GM12878 (cell line): ENCODE measurements around the gene NFATC3. TPM values are rescaled to one million over a fixed set of nuclear protein-coding genes. Genes with fewer than 3 reads are reported as not detected.
A peak's percentile ranks its signal among the peaks of the same experiment; 100 is the strongest.

Source experiments
- ATAC-seq: fragments of 200-7000 bp; cut with Tn5 transposase; 3 replicates; pipeline ENCODE4 v1.9.1; 2020; ENCODE audit warnings: mild to moderate bottlenecking, moderate library complexity
- BruUV-seq: library from RNA; stranded (reverse); fragments of 400-500 nt; replicated peaks from 2 replicates; lab custom pipeline; 2021; lab: Mats Ljungman, UMichigan
- CTCF ChIA-PET: fragments of 300-600 bp; sonication (Branson Sonifier 250); formaldehyde crosslinking; extraction: SDS; loops from one replicate; lab custom pipeline; 2021; ENCODE audit warnings: inconsistent platforms; lab: Yijun Ruan, JAX
- POLR2A ChIA-PET: fragments of 350-600 bp; formaldehyde crosslinking; extraction: SDS; loops from one replicate; lab custom pipeline; 2021; ENCODE audit warnings: inconsistent platforms; lab: Charles Lee
- RAD21 ChIA-PET: fragments of 300-600 bp; sonication (Branson Sonifier 250); formaldehyde crosslinking; loops from one replicate; lab custom pipeline; 2023; ENCODE audit warnings: antibody characterized with exemption; ENCODE audit not compliant: unreplicated experiment; lab: Charles Lee
- SMC1A ChIA-PET: fragments of 300-600 bp; sonication (Branson Sonifier 250); formaldehyde crosslinking; loops from one replicate; lab custom pipeline; 2023; ENCODE audit not compliant: unreplicated experiment, uncharacterized antibody; lab: Charles Lee
- DNase-seq: peaks from one replicate; pipeline ENCODE4 v3.0.0-alpha.2; 2011; ENCODE audit warnings: low read depth, low spot score
- FAIRE-seq: peaks from 3 replicates; lab custom pipeline; 2011; peaks lifted over from hg19 to GRCh38; lab: Jason Lieb, UNC
- H2AFZ ChIP-seq: 2 replicates; pipeline ENCODE4 v1.6.0; 2011; ENCODE audit warnings: low read depth, low read length, control low read depth; ENCODE audit not compliant: control insufficient read depth
- H3K27ac ChIP-seq: 2 replicates; pipeline ENCODE4 v1.5.1; 2011; ENCODE audit warnings: control low read depth; ENCODE audit not compliant: control insufficient read depth, insufficient read depth
- H3K27me3 ChIP-seq, 2 experiments: replicated peaks in 1 of 2; 2 replicates each; pipeline versions ENCODE4 v1.6.0 to v1.6.1; 2011; ENCODE audit warnings: low read length in 1 of 2; ENCODE audit not compliant: control insufficient read depth in 2 of 2, insufficient read depth in 2 of 2
- H3K36me3 ChIP-seq, 2 experiments: 2 replicates each; pipeline ENCODE4 v1.5.1; 2011; ENCODE audit warnings: low read length in 1 of 2; ENCODE audit not compliant: control insufficient read depth in 2 of 2, insufficient read depth in 2 of 2
- H3K4me1 ChIP-seq: 2 replicates; pipeline ENCODE4 v1.6.1; 2011; ENCODE audit warnings: mild to moderate bottlenecking, low read length, moderate library complexity, mixed read lengths; ENCODE audit not compliant: control insufficient read depth, insufficient read depth
- H3K4me2 ChIP-seq: 2 replicates; pipeline ENCODE4 v1.6.0; 2011; ENCODE audit warnings: control low read depth; ENCODE audit not compliant: control insufficient read depth, insufficient read depth
- H3K4me3 ChIP-seq: fragments of 200-600 bp; sonication (generic); 2 replicates; pipeline ENCODE4 v1.5.1; 2016
- H3K79me2 ChIP-seq: 2 replicates; pipeline ENCODE4 v1.6.0; 2011; ENCODE audit warnings: low read length; ENCODE audit not compliant: control insufficient read depth, insufficient read depth
- H3K9ac ChIP-seq: 2 replicates; pipeline ENCODE4 v1.8.0; 2011; ENCODE audit warnings: low read length, control low read depth, mixed read lengths; ENCODE audit not compliant: control insufficient read depth, insufficient read depth
- H3K9me3 ChIP-seq: replicated peaks from 3 replicates; pipeline ENCODE4 v1.5.1; 2011; ENCODE audit warnings: mild to moderate bottlenecking, low read length; ENCODE audit not compliant: control insufficient read depth, insufficient read depth
- H4K20me1 ChIP-seq: 2 replicates; pipeline ENCODE4 v1.6.0; 2011; ENCODE audit not compliant: control insufficient read depth, insufficient read depth
- CBX3 ChIP-seq: fragments of 200-600 bp; sonication (generic); IDR thresholded peaks from 2 replicates; pipeline ENCODE4 v1.6.1; 2016; ENCODE audit warnings: low read depth, borderline replicate concordance
- CREB1 ChIP-seq: IDR thresholded peaks from 2 replicates; pipeline ENCODE4 v1.6.1; 2012; ENCODE audit warnings: low read depth, mild to moderate bottlenecking, inconsistent platforms
- HCFC1 ChIP-seq: fragments of 150-350 bp; IDR thresholded peaks from 2 replicates; pipeline ENCODE4 v1.6.1; 2014; ENCODE audit warnings: low read length
- MTA3 ChIP-seq: IDR thresholded peaks from 2 replicates; pipeline ENCODE4 v1.6.1; 2012; ENCODE audit warnings: low read length, inconsistent platforms, borderline replicate concordance
- RFX5 ChIP-seq: IDR thresholded peaks from 2 replicates; pipeline ENCODE4 v1.6.1; 2011; ENCODE audit warnings: low read depth, low read length, improper control_type of control experiment
- TAF1 ChIP-seq: IDR thresholded peaks from 2 replicates; pipeline ENCODE4 v1.6.1; 2011; ENCODE audit warnings: mild to moderate bottlenecking, low read depth, low read length, borderline replicate concordance
- ZNF217 ChIP-seq: fragments of 450-650 bp; IDR thresholded peaks from 2 replicates; pipeline ENCODE4 v1.6.1; 2017; ENCODE audit warnings: antibody characterized with exemption, mild to moderate bottlenecking
- ZNF274 ChIP-seq: IDR thresholded peaks from one replicate; pipeline ENCODE4 v1.8.0; 2011; ENCODE audit not compliant: insufficient read length, insufficient read depth
- WGBS: methylation state at CpG from one replicate; pipeline ENCODE4 v1.1.6; 2016; ENCODE audit warnings: low lambda C conversion rate; ENCODE audit not compliant: insufficient replicate concordance, insufficient coverage; ENCODE audit errors: missing lambda C conversion rate; 5-methylcytosine and 5-hydroxymethylcytosine counted together
- in situ Hi-C: fragments of 300-500 bp; cut with MboI; formaldehyde crosslinking; loops from 9 replicates; pipeline ENCODE4 v1.14.3; 2018; ENCODE audit warnings: mixed read lengths
- intact Hi-C: fragments of 100-400 bp; cut with micrococcal nuclease; formaldehyde crosslinking; loops from one replicate; pipeline ENCODE4 v1.14.2; 2022; ENCODE audit not compliant: unreplicated experiment
- polyA plus RNA-seq, 11 experiments: library from polyadenylated mRNA; depleted of rRNA in 4 of 11; unstranded in 6 of 11; stranded (reverse) in 5 of 11; fragments of >200 nt; fragmentation: Nextera tagmentation in 4 of 11; fragmentation: Illumina TruSeq in 1 of 11; extraction: Ambion mirVana in 4 of 11; extraction: Trizol in 1 of 11; gene quantifications; 1 replicate in 1 of 11; 2 replicates in 10 of 11; pipeline versions ENCODE4 v1.2.1 to v1.2.3, GENCODE V29; 2011 to 2016; ENCODE audit warnings: inconsistent platforms in 2 of 11, missing spikeins in 2 of 11, low read depth in 1 of 11
- total RNA-seq, 4 experiments: library from RNA; depleted of rRNA in 3 of 4; stranded (reverse); fragments of >200 nt in 3 of 4; fragmentation: Illumina TruSeq in 1 of 4; extraction: Trizol in 1 of 4; gene quantifications; 2 replicates each; pipeline versions ENCODE4 v1.2.1 to v1.2.3, GENCODE V29; 2013 to 2021
- TF ChIP-seq, protein P1 (sequence below): fragments of 450-650 bp; formaldehyde crosslinking; IDR thresholded peaks from 2 replicates; pipeline ENCODE4 v1.5.0; 2022; ENCODE audit warnings: mild to moderate bottlenecking, missing genetic modification characterization
- TF ChIP-seq, protein P2 (sequence below): fragments of 450-650 bp; IDR thresholded peaks from 2 replicates; pipeline ENCODE4 v1.6.1; 2017; ENCODE audit warnings: mild to moderate bottlenecking
- TF ChIP-seq, protein P3 (sequence below): fragments of 450-650 bp; IDR thresholded peaks from 2 replicates; pipeline ENCODE4 v1.6.1; 2016; ENCODE audit warnings: mild to moderate bottlenecking

NFATC3 gene
- total and polyA plus RNA-seq, 10 of the 15 experiments (the other 5 are each of a cell fraction or from before 2014, with no cell fraction given): 4.2 to 37.6 (median 24.9) TPM

DNA sequence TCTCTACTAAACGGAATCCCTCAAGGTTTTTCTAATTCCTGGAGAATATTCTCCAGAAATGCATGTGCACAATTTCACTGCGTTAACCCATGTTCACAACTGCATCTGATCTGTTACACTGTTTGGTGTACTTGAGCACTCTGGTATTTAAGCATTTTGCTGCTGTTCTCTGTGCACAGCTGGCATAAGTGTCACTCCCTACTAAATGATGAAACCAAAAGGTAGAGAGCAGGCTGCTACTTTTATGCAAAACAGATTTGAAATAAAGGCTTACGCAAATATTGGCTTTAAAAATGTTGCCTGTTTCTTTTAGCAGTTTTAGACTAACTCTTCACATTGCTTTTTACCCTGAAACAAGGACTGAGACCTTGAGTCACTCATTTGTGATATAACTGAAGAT is 109.1 kb downstream of the NFATC3 start (continued):
- TF ChIP-seq MTA3 (no peak), ZNF217 (no peak), RFX5 (no peak)
- TF ChIP-seq, protein P1, sequence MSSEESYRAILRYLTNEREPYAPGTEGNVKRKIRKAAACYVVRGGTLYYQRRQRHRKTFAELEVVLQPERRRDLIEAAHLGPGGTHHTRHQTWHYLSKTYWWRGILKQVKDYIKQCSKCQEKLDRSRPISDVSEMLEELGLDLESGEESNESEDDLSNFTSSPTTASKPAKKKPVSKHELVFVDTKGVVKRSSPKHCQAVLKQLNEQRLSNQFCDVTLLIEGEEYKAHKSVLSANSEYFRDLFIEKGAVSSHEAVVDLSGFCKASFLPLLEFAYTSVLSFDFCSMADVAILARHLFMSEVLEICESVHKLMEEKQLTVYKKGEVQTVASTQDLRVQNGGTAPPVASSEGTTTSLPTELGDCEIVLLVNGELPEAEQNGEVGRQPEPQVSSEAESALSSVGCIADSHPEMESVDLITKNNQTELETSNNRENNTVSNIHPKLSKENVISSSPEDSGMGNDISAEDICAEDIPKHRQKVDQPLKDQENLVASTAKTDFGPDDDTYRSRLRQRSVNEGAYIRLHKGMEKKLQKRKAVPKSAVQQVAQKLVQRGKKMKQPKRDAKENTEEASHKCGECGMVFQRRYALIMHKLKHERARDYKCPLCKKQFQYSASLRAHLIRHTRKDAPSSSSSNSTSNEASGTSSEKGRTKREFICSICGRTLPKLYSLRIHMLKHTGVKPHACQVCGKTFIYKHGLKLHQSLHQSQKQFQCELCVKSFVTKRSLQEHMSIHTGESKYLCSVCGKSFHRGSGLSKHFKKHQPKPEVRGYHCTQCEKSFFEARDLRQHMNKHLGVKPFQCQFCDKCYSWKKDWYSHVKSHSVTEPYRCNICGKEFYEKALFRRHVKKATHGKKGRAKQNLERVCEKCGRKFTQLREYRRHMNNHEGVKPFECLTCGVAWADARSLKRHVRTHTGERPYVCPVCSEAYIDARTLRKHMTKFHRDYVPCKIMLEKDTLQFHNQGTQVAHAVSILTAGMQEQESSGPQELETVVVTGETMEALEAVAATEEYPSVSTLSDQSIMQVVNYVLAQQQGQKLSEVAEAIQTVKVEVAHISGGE: no peak

DNA sequence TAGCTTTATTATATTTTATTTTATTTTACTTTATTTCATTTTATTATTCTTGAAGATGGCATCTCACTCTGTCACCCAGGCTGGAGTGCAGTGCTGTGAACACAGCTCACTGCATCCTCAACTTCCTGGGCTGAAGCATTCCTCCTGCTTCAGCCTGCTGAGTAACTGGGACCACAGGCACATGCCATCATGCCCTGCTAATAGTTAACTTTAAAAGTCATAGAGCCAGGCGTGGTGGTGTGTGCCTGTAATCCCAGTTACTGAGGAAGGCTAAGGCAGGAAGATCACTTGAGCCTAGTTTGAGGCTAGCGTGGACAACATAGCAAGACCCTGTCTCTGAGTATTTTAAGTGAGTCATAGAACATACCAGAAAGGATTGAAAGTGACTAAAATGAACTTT is 112.1 kb downstream of the NFATC3 start:
- Histone ChIP-seq H3K4me3 (no peak overlapping the region), H2AFZ (no peak overlapping the region), H3K36me3 (peaks cover 0 to 2% of the 10 kb centered on the region in 2 experiments; a peak in 2 of 4 replicates), H3K9ac (no peak overlapping the region), H3K4me2 (no peak overlapping the region), H3K9me3 (no peaks in the 10 kb centered on the region), H3K79me2 (no peaks in the 10 kb centered on the region), H4K20me1 (no peaks in the 10 kb centered on the region), H3K4me1 (0 out of 2 replicates have a peak, but pooled peaks cover 3% of the 10 kb centered on the region), H3K27ac (no peak overlapping the region), H3K27me3 (no peaks in the 10 kb centered on the region)
- no peak for ATAC-seq
- DNase-seq: no peak
- TF ChIP-seq, protein P2, sequence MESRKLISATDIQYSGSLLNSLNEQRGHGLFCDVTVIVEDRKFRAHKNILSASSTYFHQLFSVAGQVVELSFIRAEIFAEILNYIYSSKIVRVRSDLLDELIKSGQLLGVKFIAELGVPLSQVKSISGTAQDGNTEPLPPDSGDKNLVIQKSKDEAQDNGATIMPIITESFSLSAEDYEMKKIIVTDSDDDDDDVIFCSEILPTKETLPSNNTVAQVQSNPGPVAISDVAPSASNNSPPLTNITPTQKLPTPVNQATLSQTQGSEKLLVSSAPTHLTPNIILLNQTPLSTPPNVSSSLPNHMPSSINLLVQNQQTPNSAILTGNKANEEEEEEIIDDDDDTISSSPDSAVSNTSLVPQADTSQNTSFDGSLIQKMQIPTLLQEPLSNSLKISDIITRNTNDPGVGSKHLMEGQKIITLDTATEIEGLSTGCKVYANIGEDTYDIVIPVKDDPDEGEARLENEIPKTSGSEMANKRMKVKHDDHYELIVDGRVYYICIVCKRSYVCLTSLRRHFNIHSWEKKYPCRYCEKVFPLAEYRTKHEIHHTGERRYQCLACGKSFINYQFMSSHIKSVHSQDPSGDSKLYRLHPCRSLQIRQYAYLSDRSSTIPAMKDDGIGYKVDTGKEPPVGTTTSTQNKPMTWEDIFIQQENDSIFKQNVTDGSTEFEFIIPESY: no peak
- TF ChIP-seq TAF1 (no peak), HCFC1 (no peak), ZNF274 (no peak), CBX3 (no peak), CREB1 (no peak)
- TF ChIP-seq, protein P3, sequence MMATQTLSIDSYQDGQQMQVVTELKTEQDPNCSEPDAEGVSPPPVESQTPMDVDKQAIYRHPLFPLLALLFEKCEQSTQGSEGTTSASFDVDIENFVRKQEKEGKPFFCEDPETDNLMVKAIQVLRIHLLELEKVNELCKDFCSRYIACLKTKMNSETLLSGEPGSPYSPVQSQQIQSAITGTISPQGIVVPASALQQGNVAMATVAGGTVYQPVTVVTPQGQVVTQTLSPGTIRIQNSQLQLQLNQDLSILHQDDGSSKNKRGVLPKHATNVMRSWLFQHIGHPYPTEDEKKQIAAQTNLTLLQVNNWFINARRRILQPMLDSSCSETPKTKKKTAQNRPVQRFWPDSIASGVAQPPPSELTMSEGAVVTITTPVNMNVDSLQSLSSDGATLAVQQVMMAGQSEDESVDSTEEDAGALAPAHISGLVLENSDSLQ: no peak
- intact Hi-C loops: no loop called here
- 100% methylated on average over 2 of the region's 2 CpGs for WGBS
- in situ Hi-C loops: no loop called here
- RAD21 ChIA-PET: no interaction called here
- FAIRE-seq: peak; percentile 66
- POLR2A ChIA-PET: no interaction called here
- SMC1A ChIA-PET: interaction anchor here (1.0 kb wide), 1 partner anchor 78 kb away, joined by 3 read pairs; no protein-coding TSS in a partner anchor
- CTCF ChIA-PET: no interaction called here
- BruUV-seq: no TSS peak
